Activated CD4-positive, alpha-beta T cell treated with anti-CD3 and anti-CD28 coated beads for 1 hour (primary cell): ENCODE data around the gene SPATA6.
"Not testable (repeated sequence)": the region's sequence is repeated elsewhere in the genome, so short reads cannot be mapped to it uniquely, and the experiment has no call there.

Experiments
- DNase-seq: peaks from one replicate; pipeline ENCODE4 v3.0.0-alpha.2; 2020

SPATA6 gene

DNA sequence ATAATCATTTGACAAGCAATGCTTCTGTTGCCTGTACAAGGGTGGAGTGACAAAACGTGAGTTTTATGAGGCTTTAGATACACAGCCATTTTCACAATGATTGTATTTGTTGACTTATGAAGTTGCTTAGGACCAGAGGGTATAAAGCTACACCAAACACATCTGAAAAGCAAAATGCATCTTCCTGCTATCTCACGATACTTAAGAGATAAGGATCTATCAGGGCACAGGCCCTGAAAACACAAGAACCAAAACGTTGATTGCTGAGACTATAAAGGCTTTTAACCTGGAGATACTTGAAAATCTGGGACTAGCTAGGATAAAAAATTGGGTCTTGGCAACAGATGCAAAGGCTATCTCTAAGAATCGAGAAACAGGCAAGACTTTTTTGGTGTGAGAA, 133.7 kb downstream of the SPATA6 start:
- no peak for DNase-seq

DNA sequence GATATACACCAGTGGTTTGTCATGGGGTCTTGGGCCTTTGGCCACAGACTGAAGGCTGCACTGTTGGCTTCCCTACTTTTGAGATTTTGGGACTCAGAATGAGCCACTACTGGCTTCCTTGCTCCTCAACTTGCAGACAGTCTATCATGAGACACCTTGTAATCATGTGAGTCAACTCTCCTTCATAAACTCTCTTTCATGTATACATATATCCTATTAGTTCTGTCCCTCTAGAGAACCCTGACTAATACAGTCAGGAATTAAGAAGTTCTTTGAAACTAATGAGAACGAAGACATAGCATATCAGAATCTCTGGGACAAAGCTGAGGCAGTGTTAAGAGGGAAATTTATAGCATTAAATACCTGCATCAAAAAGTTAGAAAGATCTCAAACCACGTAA, 138.7 kb downstream of the SPATA6 start:
- DNase-seq: no peak

DNA sequence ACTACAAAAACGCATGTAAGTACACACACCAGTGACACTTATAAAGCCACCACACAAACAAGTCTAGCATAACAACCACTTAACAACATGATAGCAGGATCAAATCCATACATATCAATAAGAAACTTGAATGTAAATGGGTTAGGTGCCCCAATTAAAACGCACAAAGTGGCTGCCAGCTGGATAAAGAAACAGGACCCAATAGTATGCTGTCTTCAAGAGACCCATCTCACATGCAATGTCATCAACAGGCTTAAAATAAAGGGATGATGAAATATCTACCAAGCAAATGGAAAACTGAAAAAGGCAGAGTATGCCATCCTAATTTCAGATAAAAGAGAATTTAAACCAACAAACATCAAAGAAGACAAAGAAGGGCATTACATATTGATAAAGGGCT, 139.9 kb downstream of the SPATA6 start:
- DNase-seq: no peak

DNA sequence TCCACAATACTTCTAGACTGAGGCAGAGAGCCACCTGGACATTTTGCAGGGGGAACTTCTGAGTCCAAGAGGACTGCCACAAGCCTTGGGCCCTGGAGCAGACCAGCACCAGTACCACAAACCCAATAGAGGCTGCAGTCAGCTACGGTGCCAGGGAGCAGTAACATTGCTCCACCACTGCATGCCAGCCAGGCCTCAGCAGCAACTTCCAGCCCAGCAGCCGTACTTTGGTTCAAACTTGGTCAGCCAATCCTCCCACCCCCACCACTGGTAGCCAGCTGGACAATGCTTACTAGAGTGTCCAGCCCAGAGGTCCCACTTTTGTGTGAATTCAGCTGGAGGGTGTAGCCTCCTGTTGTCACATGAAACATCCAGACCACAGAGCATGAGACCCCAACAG, 142.1 kb downstream of the SPATA6 start:
- no peak for DNase-seq

DNA sequence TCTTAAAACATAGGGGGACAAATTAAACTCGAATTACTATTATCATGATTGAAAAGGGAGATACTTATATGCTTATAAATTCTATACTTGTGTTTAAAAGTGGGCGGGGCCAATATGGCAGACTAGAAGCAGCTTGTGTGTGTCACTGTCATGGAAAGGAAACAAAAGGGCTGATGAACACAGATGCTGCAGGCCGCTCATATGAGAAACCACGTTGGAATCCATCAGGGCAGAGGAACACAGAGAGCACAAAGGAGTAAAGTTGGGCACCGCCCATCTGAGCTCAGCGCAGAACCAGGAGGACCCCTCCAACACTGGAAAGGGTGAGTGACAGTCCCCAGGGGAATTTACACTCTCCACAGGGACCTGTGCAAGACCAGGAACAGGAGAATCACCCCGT, 142.5 kb downstream of the SPATA6 start:
- no peak for DNase-seq

DNA sequence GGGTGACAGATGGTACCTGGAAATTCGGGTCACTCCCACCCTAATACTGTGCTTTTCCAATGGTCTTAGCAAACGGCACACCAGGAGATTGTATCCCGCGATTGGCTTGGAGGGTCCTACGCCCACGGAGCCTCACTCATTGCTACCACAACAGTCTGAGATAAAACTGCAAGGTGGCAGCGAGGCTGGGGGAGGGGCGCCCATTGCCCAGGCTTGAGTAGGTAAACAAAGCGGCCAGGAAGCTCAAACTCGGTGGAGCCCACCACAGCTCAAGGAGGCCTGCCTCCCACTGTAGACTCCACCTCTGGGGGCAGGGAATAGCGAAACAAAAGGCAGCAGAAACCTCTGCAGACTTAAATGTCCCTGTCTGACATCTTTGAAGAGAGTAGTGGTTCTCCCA, 160.2 kb downstream of the SPATA6 start:
- DNase-seq: not testable (repeated sequence)

DNA sequence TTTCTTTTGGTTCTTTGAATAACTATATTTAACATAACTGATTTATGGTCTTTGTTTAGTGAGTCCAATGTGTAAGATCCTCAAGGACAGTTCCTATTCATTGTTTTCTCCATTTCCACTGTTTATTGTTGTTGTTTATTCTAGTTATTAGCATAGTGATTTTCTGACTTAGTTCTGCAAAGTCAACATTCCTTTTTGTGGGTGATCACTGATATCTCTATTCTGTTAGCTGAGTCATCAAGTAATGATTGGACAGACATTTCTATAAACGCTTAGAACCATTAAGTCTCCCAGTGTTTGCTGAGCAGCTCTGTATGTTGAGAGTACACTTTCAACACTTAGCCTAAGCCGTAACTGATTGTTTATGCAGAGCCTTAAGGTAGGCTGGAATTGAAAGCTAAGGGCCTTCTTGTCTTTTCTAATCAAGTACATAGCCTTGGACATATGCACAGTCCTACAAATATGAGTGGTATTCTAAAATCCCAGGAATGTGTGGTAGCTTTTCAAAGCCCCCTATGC, 162.4 kb downstream of the SPATA6 start:
- DNase-seq: no peak

DNA sequence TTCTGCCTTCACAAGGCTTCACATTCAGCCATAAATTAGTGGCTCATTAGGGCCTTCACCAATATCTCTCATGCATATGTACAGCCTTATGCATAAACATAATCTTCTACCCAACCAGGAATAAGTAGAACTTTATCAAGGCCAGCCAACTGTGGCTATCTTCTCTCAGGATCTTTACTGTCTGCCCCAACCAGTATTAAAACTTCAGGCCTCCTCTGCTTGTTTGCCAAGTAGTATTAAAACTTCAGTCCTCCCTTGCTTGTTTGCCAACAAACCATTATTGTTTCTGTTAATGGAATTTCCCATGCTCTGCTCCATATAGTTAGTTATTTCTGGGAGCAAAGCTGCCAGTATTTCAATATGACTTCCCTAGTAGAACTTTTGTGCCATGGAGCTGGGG, 169.4 kb downstream of the SPATA6 start:
- DNase-seq: no peak

DNA sequence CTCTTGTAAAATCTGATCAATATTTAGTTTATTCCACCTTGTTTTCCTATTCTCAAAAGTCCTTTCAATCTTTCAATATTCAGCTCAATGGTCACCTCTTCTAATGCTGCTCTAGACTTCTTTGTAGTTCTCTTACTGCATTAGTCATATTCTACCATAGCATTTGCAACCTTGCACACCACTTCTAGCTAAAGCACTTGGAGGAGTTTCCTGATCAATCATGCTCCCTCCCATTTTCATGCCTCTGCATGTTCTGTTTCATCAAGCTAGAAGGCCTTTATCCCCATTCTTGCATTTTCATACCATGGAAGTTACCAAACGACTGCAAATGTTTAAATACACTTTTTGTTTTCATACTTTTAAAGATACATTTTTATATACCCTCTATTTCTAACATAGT, 177.3 kb downstream of the SPATA6 start:
- no peak for DNase-seq

DNA sequence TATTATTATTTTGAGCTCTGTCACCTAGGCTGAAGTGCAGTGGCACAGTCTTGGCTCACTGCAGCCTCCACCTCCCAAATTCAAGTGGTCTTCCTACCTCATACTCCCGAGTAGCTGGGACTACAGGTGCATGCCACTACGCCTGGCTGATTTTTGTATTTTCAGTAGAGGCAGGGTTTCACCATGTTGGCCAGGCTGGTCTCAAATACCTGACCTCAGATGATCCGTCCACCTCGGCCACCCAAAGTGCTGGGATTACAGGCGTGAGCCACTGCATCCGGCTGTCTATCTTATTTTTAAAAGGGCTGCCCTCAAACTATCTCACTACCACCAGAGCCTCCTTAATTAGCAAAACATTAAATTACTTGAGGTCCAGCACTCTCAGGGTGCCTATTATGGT, 177.9 kb downstream of the SPATA6 start:
- not testable (repeated sequence) for DNase-seq

DNA sequence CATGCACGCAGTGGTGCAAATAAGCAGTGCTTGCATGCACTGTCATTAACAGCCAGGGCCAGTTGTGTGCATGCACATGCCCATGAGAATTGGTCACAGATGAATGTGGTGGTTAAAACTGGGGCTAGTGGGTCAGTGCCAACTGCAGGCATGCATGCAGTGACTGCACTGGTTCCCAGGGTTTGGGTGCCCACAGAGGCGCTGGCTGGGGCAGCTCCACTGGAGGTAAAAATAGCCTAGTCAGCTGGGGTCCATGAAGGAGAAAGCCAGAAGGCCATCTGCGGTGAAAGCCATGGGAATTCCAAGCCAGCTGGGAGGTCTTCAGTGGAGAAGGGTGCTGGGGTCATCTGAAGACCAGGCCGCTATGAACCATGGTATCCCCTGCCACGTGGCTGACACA, 179.3 kb downstream of the SPATA6 start:
- no peak for DNase-seq

DNA sequence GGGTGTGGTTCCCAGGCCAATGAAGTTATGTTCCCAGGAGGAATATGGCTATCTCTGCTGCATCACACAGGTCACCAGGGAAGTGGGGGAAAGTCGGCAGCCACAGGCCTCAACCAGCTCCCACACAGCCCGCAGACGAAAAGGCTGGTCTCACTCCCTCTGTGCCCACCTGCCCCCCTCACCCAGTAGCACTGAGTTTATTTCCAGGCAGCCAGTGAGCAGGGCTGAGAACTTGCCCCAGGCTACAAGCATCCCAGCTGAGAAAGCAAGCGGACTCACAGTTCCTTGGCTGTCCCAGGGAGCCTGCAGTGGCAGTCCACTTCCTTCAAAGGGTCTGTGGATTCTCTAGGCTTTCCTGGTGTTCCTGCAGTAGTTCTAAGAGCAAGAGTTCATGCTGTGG, 180.6 kb downstream of the SPATA6 start:
- DNase-seq: no peak

DNA sequence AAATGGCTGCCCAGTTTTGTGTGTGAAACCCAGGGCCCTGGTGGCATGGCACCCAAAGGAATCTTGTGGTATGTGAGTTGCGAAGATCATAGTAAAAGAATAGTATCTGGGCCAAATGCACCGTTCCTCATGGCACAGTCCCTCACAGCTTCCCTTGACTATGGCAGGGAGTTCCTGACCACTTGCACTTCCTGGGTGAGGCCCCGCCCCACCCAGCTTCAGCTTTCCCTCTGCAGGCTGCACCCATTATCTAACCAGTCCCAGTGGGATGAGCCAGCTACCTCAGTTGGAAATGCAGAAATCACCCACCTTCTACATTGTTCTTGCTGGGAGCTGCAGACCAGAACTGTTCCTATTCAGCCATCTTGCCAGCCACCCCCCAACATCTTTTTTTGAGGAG, 186.5 kb downstream of the SPATA6 start:
- DNase-seq: no peak

DNA sequence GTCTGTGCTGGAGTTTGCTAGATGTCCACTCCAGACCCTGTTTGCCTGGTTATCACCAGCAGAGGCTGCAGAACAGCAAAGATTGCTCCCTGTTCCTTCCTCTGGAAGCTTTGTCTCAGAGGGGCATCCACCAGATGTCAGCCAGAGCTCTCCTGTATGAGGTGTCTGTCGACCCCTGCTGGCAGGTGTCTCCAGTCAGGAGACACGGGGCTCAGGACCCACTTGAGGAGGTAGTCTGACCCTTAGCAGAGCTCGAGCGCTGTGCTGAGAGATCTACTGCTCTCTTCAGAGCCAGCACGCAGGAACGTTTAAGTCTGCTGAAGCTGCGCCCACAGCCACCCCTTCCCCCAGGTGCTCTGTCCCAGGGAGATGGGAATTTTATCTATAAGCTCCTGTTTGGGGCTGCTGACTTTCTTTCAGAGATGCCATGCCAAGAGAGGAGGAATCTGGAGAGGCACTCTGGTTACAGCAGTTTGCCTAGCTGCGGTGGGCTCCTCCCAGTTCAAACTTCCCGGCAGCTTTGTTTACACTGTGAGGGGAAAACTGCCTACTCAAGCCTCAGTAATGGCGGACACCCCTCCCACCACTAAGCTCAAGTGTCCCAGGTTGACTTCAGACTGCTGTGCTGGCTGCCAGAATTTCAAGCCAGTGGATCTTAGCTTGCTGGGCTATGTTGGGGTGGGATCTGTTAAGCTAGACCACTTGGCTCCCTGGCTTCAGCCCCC, 187.1 kb downstream of the SPATA6 start:
- DNase-seq: not testable (repeated sequence)

DNA sequence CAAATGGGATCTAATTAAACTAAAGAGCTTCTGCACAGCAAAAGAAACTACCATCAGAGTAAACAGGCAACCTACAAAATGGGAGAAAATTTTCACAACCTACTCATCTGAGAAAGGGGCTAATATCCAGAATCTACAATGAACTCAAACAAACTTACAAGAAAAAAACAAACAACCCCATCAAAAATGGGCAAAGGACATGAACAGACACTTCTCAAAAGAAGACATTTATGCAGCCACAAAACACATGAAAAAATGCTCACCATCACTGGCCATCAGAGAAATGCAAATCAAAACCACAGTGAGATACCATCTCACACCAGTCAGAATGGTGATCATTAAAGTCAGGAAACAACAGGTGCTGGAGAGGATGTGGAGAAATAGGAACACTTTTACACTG, 189.7 kb downstream of the SPATA6 start:
- not testable (repeated sequence) for DNase-seq

DNA sequence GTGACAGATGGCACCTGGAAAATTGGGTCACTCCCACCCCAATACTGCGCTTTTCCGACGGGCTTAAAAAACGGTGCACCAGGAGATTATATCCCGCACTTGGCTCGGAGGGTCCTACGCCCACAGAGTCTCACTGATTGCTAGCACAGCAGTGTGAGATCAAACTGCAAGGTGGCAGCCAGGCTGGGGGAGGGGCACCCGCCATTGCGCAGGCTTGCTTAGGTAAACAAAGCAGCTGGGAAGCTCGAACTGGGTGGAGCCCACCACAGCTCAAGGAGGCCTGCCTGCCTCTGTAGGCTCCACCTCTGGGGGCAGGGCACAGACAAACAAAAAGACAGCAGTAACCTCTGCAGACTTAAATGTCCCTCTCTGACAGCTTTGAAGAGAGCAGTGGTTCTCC, 194.6 kb downstream of the SPATA6 start:
- DNase-seq: not testable (repeated sequence)

DNA sequence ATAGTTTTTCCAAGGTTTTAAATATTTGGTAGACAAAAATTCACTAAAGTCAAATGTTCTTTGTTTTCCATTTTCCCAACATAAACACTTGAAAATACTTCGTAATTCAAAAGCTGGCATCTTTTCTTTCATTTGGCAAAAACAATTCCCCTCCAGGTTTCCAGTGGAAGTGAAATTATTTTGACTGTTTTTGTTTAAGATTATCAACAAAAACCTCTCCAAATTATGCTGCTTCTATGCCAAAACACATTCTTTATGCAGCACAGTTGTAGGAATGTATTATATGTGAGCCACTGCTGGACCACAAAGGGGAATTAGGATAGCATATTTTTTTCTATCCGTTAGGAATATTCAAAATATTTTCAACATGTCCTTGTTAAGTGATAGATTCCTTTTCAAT, 205.4 kb downstream of the SPATA6 start:
- no peak for DNase-seq

DNA sequence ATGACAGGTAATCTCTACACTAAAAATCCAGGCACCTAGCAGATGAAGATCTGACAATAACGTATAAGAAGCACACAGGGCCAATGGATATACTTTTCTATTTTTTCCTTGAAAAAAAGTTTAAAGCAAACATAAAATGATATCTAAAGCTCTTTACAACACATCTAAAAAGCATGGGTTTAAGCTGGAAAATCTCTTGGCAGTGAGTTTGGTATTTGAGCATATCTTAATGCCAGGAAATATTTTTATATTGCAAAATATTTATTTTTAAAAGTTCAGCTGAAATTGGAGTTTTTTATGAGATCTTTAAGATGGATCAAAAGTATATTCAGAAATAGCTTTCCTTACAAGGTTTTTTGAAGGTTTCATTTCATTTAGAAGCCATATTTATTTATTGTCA, 209.0 kb downstream of the SPATA6 start:
- no peak for DNase-seq

DNA sequence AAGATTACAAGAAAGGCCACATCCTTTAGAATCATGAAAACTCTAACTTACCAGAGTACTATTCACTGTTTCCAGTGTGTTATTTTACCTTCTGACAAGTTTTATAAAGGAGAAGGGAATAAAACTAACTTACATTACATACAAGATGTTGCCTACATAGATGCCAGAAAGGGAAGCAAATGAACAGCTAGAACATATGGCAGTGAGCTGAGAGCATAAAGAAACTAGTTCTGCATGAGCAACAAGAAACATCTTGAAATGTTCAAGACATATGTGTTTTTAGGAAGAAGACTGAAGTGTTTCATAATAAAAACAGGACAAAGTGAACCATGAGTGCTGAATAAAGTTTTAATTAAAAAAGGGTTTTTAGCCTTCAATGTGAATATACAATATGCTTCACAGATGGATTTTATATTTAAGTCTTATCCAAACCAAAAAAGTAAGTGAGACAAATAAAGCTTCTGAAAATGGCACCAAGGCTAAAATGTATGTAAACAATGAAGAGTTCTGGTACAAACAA, 210.1 kb downstream of the SPATA6 start:
- DNase-seq: no peak

DNA sequence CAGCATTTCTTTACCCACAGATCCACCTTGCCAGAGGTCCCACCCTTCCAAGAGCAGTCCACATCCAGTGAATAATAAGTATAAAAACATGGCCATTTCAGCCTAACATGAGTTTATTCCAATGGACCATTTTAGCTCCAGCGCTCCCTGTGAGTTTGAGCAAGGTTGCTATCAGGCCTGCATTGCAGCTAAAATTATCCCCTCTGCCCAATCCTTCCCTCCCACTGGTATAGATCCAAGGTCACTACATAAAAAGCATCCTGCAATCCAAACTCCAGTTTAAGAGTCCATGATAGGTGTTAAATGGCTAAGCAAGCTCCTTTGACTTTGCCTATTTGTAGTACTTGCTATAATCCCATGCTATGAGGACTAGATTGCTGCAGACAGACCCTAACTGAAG, 213.9 kb downstream of the SPATA6 start:
- no peak for DNase-seq

DNA sequence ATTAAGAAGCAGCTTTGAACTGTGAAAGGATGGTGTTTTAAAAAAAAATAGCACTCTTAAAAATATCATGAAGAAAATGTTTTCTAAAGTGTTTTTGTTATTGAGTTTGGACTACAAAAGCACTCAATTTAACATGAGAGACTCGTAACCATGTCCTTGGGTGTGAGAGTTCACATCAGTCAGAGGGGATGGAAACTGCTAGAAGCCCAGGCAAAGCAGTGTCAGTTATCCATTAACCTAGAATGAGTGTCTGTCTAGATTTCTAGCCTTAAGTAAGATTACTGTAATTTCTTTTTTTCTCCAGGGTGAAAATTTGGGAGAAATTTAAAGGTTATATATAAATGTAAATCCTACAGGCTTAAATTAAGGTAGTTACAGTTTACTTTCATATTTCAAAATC, 217.8 kb downstream of the SPATA6 start:
- no peak for DNase-seq

DNA sequence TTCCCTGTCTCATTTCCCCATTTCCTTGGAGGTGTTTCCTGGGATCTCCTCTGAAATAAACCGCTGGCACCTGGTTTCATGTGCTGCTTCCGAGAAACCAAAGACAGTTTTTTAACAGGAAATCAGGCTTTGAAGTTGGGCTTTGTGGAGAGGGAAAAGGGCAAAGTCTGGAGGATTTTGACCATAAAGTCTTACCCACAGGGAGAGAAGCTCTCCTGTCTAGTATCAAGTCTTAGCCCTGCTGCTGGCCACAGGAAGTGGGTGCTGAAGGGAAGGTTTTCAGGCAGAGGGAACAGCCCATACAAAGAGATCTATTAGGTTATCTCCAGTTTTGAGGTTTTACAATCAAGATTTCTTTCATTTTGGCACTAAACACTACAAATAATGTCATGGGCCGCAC, 220.2 kb downstream of the SPATA6 start:
- no peak for DNase-seq

DNA sequence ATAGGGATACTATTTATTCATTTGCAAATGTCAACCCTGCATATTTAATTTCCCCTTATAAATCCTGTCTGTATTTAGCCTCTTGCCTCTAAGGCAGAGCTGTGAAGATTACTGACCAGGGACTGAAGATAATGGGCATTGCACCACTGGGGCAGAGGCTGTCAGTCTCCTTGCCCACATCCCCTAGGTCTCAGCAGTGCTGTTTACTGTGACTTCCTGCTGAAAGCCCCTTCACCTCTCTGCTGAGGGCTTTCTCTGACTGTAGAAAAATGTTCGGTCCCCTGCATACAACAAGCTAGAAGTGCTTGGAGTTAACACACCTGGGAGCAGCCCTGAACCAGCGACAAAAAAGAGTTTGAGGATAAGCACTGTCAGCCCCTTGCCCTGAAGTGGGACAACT, 220.7 kb downstream of the SPATA6 start:
- DNase-seq: no peak

DNA sequence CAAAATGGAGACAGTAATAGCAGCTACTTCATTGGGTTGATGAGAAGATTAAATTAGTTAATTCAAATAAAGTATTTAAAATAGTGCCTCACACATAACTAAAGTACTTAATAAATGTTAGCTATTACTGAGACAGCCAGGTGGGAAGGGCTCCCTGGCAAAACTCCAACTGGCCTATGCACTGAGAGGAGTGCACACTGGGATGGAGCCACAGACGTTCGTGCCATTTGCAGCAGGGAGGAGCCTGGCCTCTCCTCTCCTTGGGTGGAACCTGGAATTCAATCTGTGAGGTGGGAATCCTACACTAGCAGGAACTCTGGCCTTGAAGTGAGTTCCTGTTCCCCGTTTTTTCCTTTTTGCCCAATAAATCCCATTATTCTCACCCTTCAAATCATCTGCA, 221.4 kb downstream of the SPATA6 start:
- DNase-seq: no peak

DNA sequence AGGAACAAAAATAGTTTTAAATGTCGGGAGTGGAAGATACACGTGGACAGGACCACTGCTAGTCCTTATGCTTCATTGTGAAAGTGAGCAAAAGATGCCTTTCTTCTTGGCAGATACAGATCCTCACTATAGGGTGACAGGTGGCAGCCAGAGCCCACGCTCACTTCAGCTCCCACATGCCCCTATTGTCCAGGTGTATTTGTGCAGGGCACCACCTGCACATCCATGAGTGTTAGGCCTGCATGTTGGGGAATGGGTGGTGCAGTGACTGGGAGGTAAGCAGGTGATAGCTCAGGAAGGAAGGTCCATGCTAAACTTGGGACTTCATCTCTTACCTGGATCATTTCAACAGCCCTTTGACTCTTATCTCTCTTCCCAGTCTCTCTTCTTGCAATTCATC, 222.1 kb downstream of the SPATA6 start:
- no peak for DNase-seq
